Mesendoderm (in vitro differentiated cells): ENCODE results near the gene TBC1D8.
A peak's percentile ranks its signal among the peaks of the same experiment; 100 is the strongest.
"Not testable (repeated sequence)": the region's sequence is repeated elsewhere in the genome, so short reads cannot be mapped to it uniquely, and the experiment has no call there.

ENCODE experiments used
- DNase-seq: peaks from one replicate; pipeline ENCODE4 v3.0.0; 2013
- H2AK5ac ChIP-seq: 2 replicates; pipeline ENCODE4 v1.6.1; 2013; ENCODE audit warnings: low read length, inconsistent platforms
- H2BK120ac ChIP-seq: 2 replicates; pipeline ENCODE4 v1.6.1; 2013; ENCODE audit warnings: low read depth, mild to moderate bottlenecking, low read length, moderate library complexity, mixed read lengths
- H2BK15ac ChIP-seq: replicated peaks from 2 replicates; pipeline ENCODE4 v1.6.1; 2013; ENCODE audit warnings: low read depth, mild to moderate bottlenecking, moderate library complexity
- H2BK5ac ChIP-seq: 2 replicates; pipeline ENCODE4 v1.6.1; 2013; ENCODE audit warnings: low read length, inconsistent platforms
- H3K18ac ChIP-seq: 2 replicates; pipeline ENCODE4 v1.6.1; 2013; ENCODE audit warnings: mild to moderate bottlenecking, low read length, mixed read lengths
- H3K23ac ChIP-seq: one replicate; pipeline ENCODE4 v1.6.1; 2013; ENCODE audit warnings: low read length
- H3K27ac ChIP-seq: 2 replicates; pipeline ENCODE4 v1.5.1; 2013; ENCODE audit warnings: low read depth, mild to moderate bottlenecking, inconsistent platforms, low read length, moderate library complexity
- H3K27me3 ChIP-seq: 2 replicates; pipeline ENCODE4 v1.6.1; 2013; ENCODE audit warnings: low read length, control low read depth, mild to moderate bottlenecking, inconsistent platforms; ENCODE audit not compliant: insufficient read depth, poor library complexity
- H3K36me3 ChIP-seq: 2 replicates; pipeline ENCODE4 v1.6.1; 2013; ENCODE audit warnings: low read length, inconsistent platforms; ENCODE audit not compliant: control insufficient read depth, insufficient read depth
- H3K4ac ChIP-seq: one replicate; pipeline ENCODE4 v1.6.1; 2013; ENCODE audit warnings: low read depth, mild to moderate bottlenecking, low read length, moderate library complexity
- H3K4me1 ChIP-seq: 2 replicates; pipeline ENCODE4 v1.6.1; 2013; ENCODE audit warnings: low read depth, low read length, inconsistent platforms; ENCODE audit not compliant: control insufficient read depth
- H3K4me2 ChIP-seq: 2 replicates; pipeline ENCODE4 v1.6.1; 2013; ENCODE audit warnings: low read length
- H3K4me3 ChIP-seq: 2 replicates; pipeline ENCODE4 v1.5.1; 2013; ENCODE audit warnings: mild to moderate bottlenecking, low read length
- H3K56ac ChIP-seq: one replicate; pipeline ENCODE4 v1.6.1; 2013; ENCODE audit warnings: low read length
- H3K79me1 ChIP-seq: 2 replicates; pipeline ENCODE4 v1.6.1; 2013; ENCODE audit warnings: low read length, inconsistent platforms
- H3K79me2 ChIP-seq: 2 replicates; pipeline ENCODE4 v1.6.1; 2013; ENCODE audit warnings: mild to moderate bottlenecking, low read length; ENCODE audit not compliant: control insufficient read depth, insufficient read depth
- H3K9ac ChIP-seq: 2 replicates; pipeline ENCODE4 v1.6.1; 2013; ENCODE audit warnings: low read length, inconsistent platforms
- H4K5ac ChIP-seq: one replicate; pipeline ENCODE4 v1.6.1; 2013; ENCODE audit warnings: low read length
- H4K8ac ChIP-seq: one replicate; pipeline ENCODE4 v1.6.1; 2013; ENCODE audit warnings: low read depth, mild to moderate bottlenecking, control low read depth, low read length, moderate library complexity
- WGBS: extraction: QIAGEN DNeasy Blood & Tissue Kit; methylation state at CpG from one replicate; pipeline ENCODE4 v1.1.7; 2013; ENCODE audit warnings: low lambda C conversion rate, missing lambda C conversion rate; ENCODE audit not compliant: insufficient coverage; ENCODE audit errors: extremely low coverage; 5-methylcytosine and 5-hydroxymethylcytosine counted together

TBC1D8 gene

DNA sequence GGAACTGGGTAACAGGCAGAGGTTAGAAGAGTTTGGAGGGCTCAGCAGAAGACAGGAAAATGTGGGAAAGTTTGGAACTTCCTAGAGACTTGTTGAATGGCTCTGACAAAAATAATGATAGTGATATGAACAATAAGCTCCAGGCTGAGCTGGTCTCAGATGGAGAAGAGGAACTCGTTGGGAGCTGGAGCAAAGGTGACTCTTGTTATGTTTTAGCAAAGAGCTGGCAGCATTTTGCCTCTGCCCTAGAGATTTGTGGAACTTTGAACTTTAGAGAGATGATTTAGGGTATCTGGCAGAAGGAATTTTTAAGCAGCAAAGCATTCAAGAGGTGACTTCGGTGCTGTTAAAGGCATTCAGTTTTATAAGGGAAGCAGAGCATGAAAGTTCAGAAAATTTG is 18.6 kb upstream of the TBC1D8 start:
- not testable (repeated sequence) for H3K27ac ChIP-seq, H3K4me2 ChIP-seq, H4K8ac ChIP-seq, DNase-seq, H3K79me1 ChIP-seq, H3K79me2 ChIP-seq, H2BK120ac ChIP-seq, H2BK15ac ChIP-seq, H3K18ac ChIP-seq, H4K5ac ChIP-seq, H2AK5ac ChIP-seq, H2BK5ac ChIP-seq, H3K9ac ChIP-seq, H3K56ac ChIP-seq, H3K4me1 ChIP-seq, H3K4ac ChIP-seq, H3K23ac ChIP-seq, H3K27me3 ChIP-seq, H3K4me3 ChIP-seq, H3K36me3 ChIP-seq
- no CpG with 5 or more reads among the region's 2 CpGs for WGBS

DNA sequence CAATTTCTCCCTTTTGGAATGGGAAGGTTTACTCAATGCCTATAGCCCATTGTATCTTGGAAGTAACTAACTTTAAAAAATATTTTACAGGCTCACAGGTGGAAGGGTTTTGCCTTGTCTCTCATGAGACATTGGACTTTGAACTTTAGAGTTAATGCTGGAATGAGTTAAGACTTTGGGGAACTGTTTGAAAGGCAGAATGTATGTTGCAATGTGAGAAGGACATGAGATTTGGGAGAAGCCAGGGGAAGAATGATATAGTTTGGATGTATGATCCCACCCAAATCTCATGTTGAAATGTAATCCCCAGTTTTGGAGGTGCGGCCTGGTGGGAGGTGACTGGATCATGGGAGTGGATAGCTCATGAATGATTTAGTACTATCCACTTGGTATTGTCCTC is 17.5 kb upstream of the TBC1D8 start:
- no peak overlapping the region for H4K8ac ChIP-seq
- no peak overlapping the region for H3K4me2 ChIP-seq
- no CpG with 5 or more reads among the region's 1 CpG for WGBS

DNA sequence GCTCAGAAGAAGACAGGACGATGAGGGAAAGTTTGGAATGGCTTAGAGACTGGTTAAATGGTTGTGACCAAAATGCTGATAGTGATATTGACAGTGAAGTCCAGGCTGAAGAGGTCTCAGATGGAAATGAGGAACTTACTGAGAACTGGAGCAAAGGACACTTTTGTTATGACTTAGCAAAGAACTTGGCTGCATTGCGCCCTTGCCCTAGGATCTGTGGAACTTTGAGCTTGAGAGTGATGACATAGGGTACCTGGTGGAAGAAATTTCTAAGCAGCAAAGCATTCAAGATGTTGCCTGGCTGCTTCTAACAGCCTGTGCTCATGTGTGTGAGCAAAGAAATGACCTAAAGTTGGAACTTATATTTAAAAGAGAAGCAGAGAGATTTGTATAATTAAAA is 16.4 kb upstream of the TBC1D8 start:
- not testable (repeated sequence) for H3K36me3 ChIP-seq, H3K4me1 ChIP-seq, H2BK120ac ChIP-seq, H3K27me3 ChIP-seq, H2BK15ac ChIP-seq, H3K56ac ChIP-seq, H3K4ac ChIP-seq, H3K79me1 ChIP-seq, H3K23ac ChIP-seq, H3K9ac ChIP-seq, H3K4me2 ChIP-seq, H3K27ac ChIP-seq, DNase-seq, H4K5ac ChIP-seq, H3K4me3 ChIP-seq, H3K79me2 ChIP-seq, H3K18ac ChIP-seq, H2BK5ac ChIP-seq, H4K8ac ChIP-seq, H2AK5ac ChIP-seq
- WGBS = no CpG with 5 or more reads among the region's 2 CpGs

More for the DNA sequence above, 17.5 kb upstream of the TBC1D8 start:
- no peak overlapping the region for H2AK5ac ChIP-seq
- no peaks in the 10 kb centered on the region for H3K4me1 ChIP-seq
- H3K56ac ChIP-seq = no peak overlapping the region
- H3K27ac ChIP-seq = no peak overlapping the region
- no peaks in the 10 kb centered on the region for H3K79me1 ChIP-seq
- no peak overlapping the region for H3K9ac ChIP-seq
- H2BK5ac ChIP-seq = no peak overlapping the region
- H3K23ac ChIP-seq = no peak overlapping the region
- no peak for DNase-seq
- no peak overlapping the region for H4K5ac ChIP-seq
- H3K4me3 ChIP-seq = no peak overlapping the region
- no peaks in the 10 kb centered on the region for H3K27me3 ChIP-seq
- no peak overlapping the region for H3K4ac ChIP-seq
- no peaks in the 10 kb centered on the region for H3K79me2 ChIP-seq
- H2BK120ac ChIP-seq = no peak overlapping the region
- no peak overlapping the region for H3K18ac ChIP-seq
- no peak overlapping the region for H2BK15ac ChIP-seq
- no peaks in the 10 kb centered on the region for H3K36me3 ChIP-seq

DNA sequence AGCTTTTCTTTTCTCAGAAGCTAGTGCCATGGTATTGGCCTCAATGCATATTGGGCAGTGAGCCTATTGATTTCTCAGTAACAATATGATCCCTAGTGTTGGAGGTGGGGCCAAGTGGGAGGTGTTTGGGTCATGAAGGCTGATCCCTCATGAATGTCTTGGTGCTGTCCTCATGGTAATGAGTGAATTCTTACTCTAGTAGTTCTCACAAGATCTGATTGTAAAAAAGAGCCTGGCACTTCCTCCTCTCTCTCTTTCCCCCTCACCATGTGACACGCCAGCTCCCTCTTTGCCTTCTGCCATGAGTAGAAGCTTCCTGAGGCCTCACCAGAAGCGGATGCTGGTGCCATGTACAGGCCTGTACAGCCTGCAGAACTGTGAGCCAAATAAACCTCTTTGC is 12.8 kb upstream of the TBC1D8 start:
- Histone ChIP-seq H3K4me2 (no peak overlapping the region), H3K27me3 (no peaks in the 10 kb centered on the region), H3K56ac (no peak overlapping the region), H3K79me1 (no peaks in the 10 kb centered on the region), H3K79me2 (no peaks in the 10 kb centered on the region), H4K5ac (no peak overlapping the region), H3K4me1 (no peaks in the 10 kb centered on the region), H3K23ac (no peak overlapping the region), H3K36me3 (no peaks in the 10 kb centered on the region), H3K9ac (no peak overlapping the region), H3K18ac (no peak overlapping the region), H3K27ac (no peak overlapping the region), H3K4ac (no peak overlapping the region), H3K4me3 (no peak overlapping the region), H2AK5ac (no peak overlapping the region), H4K8ac (no peak overlapping the region), H2BK15ac (no peak overlapping the region), H2BK120ac (no peak overlapping the region), H2BK5ac (no peak overlapping the region)
- no peak for DNase-seq
- no CpG with 5 or more reads among the region's 2 CpGs for WGBS

DNA sequence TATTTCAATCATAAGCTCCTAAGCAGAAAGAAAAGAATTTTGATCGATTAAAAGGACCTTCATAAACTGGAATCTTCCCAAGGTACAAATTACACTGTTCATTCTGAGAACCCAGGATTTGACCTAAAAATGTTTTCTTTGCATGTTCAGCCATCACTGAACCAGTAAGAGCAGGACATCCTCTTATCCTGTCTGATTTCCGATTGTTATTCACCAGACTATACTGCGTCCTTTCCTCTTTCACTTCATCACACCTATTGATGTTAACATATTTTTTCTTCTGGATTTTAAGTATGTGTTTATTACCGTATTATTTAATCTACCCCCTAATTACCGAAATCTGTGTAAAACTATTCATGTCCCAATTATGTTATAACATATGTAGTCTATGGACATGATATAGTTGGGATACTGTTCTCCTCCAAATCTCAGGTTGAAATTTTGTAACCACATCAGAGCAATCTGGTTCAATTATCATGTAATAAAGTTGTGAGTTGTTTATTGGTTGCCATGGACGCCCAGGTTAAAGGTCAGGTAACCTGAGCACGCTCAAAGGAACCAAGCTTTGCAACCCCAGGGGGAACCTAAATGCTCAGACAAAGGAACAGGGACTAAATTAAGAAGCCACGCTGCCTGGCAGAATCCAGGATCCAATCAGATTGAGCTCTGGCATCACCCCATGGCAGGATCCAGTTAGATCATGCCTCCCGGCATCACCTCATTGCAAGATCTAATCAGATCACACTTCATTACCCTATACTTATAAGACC is 11.6 kb upstream of the TBC1D8 start:
- no peaks in the 10 kb centered on the region for H3K36me3 ChIP-seq
- WGBS = 100% methylated on average over 2 of the region's 9 CpGs
- no peak overlapping the region for H2BK120ac ChIP-seq
- no peak overlapping the region for H3K4me3 ChIP-seq
- DNase-seq = peak; percentile 81
- no peaks in the 10 kb centered on the region for H3K79me1 ChIP-seq
- no peaks in the 10 kb centered on the region for H3K79me2 ChIP-seq
- H3K18ac ChIP-seq = no peak overlapping the region
- H4K5ac ChIP-seq = no peak overlapping the region
- no peak overlapping the region for H3K4me2 ChIP-seq
- H2AK5ac ChIP-seq = no peak overlapping the region
- no peak overlapping the region for H3K9ac ChIP-seq
- no peak overlapping the region for H3K23ac ChIP-seq
- H2BK5ac ChIP-seq = no peak overlapping the region
- H3K56ac ChIP-seq = no peak overlapping the region
- no peak overlapping the region for H4K8ac ChIP-seq
- no peaks in the 10 kb centered on the region for H3K4me1 ChIP-seq
- H3K4ac ChIP-seq = no peak overlapping the region
- H3K27me3 ChIP-seq = no peaks in the 10 kb centered on the region
- no peak overlapping the region for H3K27ac ChIP-seq
- no peak overlapping the region for H2BK15ac ChIP-seq

DNA sequence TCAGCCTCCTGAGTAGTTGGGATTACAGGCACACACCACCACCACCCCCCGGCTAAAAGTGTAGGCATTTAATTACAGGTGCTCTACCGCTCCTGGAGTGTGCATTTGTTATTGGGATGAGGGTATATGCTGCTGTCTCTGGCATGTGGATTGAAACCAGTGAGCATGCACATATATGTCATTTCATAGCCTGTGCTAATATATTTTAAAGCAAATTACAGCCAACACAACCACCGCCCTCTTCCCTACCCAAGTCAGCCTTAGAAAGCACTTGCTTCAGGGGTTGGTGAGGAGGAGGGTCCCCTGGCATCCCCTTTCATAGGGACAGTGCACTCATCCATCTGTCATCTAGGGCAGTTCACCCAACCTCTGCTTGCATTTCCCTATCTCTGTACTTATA is 10.5 kb upstream of the TBC1D8 start:
- H3K36me3 ChIP-seq = no peaks in the 10 kb centered on the region
- no peak overlapping the region for H2BK5ac ChIP-seq
- H3K4me3 ChIP-seq = no peak overlapping the region
- H2BK120ac ChIP-seq = no peak overlapping the region
- H2BK15ac ChIP-seq = no peak overlapping the region
- H3K18ac ChIP-seq = no peak overlapping the region
- no peak overlapping the region for H4K5ac ChIP-seq
- no peaks in the 10 kb centered on the region for H3K79me2 ChIP-seq
- H2AK5ac ChIP-seq = no peak overlapping the region
- H4K8ac ChIP-seq = no peak overlapping the region
- no peak overlapping the region for H3K4me2 ChIP-seq
- H3K9ac ChIP-seq = no peak overlapping the region
- H3K27me3 ChIP-seq = no peaks in the 10 kb centered on the region
- DNase-seq = no peak
- H3K4me1 ChIP-seq = no peaks in the 10 kb centered on the region
- no peak overlapping the region for H3K27ac ChIP-seq
- no peak overlapping the region for H3K4ac ChIP-seq
- no peak overlapping the region for H3K23ac ChIP-seq
- H3K79me1 ChIP-seq = no peaks in the 10 kb centered on the region
- H3K56ac ChIP-seq = no peak overlapping the region
- WGBS = no CpG with 5 or more reads among the region's 3 CpGs
